AG04450 (cell line): ENCODE results near the gene BBS9. TPM values are rescaled to one million over a fixed set of nuclear protein-coding genes. Genes with fewer than 3 reads are reported as not detected.

Source experiments
- CTCF ChIA-PET: fragments of 300-600, 350-600 bp; formaldehyde crosslinking; extraction: SDS; loops from one replicate; lab custom pipeline; 2022; ENCODE audit warnings: antibody characterized with exemption, inconsistent platforms; lab: Charles Lee
- POLR2A ChIA-PET: fragments of 350-600 bp; formaldehyde crosslinking; extraction: SDS; loops from one replicate; lab custom pipeline; 2021; ENCODE audit warnings: antibody characterized with exemption, inconsistent platforms; lab: Yijun Ruan, JAX
- DNase-seq: peaks from one replicate; pipeline ENCODE4 v3.0.0-alpha.2; 2011; ENCODE audit warnings: low read depth, low spot score
- H3K27ac ChIP-seq: one replicate; pipeline ENCODE4 v1.5.1; 2012; ENCODE audit warnings: low read depth, low read length, control low read depth
- H3K27me3 ChIP-seq: one replicate; pipeline ENCODE4 v1.6.0; 2012; ENCODE audit warnings: low read length; ENCODE audit not compliant: control insufficient read depth, insufficient read depth
- H3K4me3 ChIP-seq: 2 replicates; pipeline ENCODE4 v1.5.1; 2011; ENCODE audit warnings: mild to moderate bottlenecking, low read depth, low read length, control low read depth
- H3K9me3 ChIP-seq: 2 replicates; pipeline ENCODE4 v1.5.1; 2012; ENCODE audit warnings: low read length; ENCODE audit not compliant: control insufficient read depth, insufficient read depth
- CTCF ChIP-seq: IDR thresholded peaks from 2 replicates; pipeline ENCODE4 v1.5.1; 2011; ENCODE audit warnings: low read depth, low read length, control low read depth, inconsistent platforms
- polyA plus RNA-seq: library from polyadenylated mRNA; depleted of rRNA; stranded (reverse); fragments of >200 nt; gene quantifications from 2 replicates; pipeline ENCODE4 v1.2.3, GENCODE V29; 2011

BBS9 gene
- polyA plus RNA-seq, 1 experiment: 15.6 TPM

DNA sequence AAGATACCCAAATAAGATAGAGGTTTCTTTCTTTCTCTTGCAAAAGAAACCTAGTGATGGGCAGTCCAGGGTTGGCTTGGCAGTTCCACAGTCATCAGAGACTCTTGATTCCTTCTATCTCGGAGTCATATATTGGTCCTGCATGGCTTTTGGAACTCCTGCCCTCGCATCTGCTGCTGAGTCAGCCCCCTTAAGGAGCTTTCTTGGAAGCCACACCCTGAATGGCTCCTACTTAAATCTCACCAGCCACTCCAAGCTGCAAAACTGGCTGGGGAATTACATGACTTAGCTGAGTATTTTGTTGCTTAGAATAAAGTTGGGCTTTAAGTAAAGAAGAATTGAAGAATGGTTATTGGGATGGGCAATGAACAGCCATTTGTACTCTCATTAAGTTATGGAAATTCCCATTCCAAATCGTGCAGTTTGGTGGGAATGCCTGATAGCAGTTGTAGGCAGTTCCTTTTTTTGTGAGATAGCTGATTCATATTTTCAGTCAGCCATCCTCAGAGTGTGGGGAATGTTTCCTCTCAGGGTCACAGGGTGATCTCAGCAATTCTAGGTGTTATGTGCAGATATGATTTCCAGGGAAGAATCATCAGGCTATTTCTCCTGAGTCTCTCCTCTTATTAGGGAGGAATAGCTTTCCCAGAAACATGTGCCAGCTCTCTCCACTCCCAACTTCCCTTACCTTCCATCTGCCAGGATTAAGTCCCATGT lies 209.9 kb downstream of the BBS9 start:
- Histone ChIP-seq H3K27me3 (no peaks in the 10 kb centered on the region), H3K4me3 (no peak overlapping the region), H3K9me3 (no peaks in the 10 kb centered on the region), H3K27ac (no peak overlapping the region)
- no peak for TF ChIP-seq CTCF
- CTCF ChIA-PET: no interaction called here
- DNase-seq: no peak
- POLR2A ChIA-PET: no interaction called here

GRCh38 chr7:33346055-33346454 lies 216.7 kb downstream of the BBS9 start:
- POLR2A ChIA-PET: no interaction called here
- TF ChIP-seq CTCF: no peak
- CTCF ChIA-PET: no interaction called here

DNA sequence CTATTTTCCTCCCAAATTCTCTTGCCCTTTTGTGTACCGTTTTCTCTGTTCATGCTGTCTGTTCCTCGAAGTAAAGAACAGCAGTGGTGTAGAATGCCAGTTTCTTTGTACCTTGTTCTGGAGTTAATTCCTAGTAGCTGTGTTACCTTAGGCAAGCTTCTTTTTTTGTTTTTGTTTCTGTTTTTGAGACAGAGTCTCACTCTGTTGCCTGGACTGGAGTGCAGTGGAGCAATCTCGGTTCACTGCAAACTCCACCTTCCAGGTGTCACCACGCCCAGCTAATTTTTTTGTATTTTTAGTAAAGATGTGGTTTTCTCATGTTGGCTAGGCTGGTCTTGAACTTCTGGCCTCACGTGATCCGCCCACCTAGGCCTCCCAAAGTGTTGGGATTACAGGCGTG lies 221.2 kb downstream of the BBS9 start:
- H3K27ac ChIP-seq: no peak overlapping the region
- H3K4me3 ChIP-seq: no peak overlapping the region
- no peak for DNase-seq
- no peaks in the 10 kb centered on the region for H3K9me3 ChIP-seq
- no peaks in the 10 kb centered on the region for H3K27me3 ChIP-seq
- no peak for TF ChIP-seq CTCF
- ChIA-PET POLR2A (no interaction called here), CTCF (no interaction called here)

More at GRCh38 chr7:33346055-33346454, 216.7 kb downstream of the BBS9 start:
- H3K9me3 ChIP-seq: no peaks in the 10 kb centered on the region
- H3K27me3 ChIP-seq: no peaks in the 10 kb centered on the region
- H3K4me3 ChIP-seq: no peak overlapping the region
- DNase-seq: no peak
- H3K27ac ChIP-seq: no peak overlapping the region

DNA sequence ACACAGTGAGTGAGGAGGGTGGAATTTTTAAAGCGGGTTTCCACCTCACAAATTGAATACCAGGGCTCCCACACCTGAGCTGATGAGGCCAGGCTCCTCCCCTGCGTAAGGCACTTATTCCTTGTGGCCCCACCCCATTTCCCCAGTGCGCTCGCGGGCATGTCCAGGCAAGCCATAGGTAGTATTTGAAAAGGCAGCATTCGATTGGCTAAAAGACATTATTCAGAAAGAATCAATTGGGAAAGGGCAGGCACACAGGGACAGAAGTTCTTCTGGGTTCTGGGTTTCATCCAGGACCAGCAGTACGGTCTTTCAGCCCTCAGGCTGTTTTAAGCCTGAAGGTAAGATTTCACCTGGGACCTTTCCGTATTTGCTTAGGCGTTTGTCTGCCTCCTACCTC lies 222.3 kb downstream of the BBS9 start:
- ChIA-PET CTCF (no interaction called here), POLR2A (no interaction called here)
- Histone ChIP-seq H3K4me3 (no peak overlapping the region), H3K9me3 (no peaks in the 10 kb centered on the region), H3K27ac (no peak overlapping the region), H3K27me3 (no peaks in the 10 kb centered on the region)
- DNase-seq: no peak
- TF ChIP-seq CTCF: no peak

- TF ChIP-seq CTCF: no peak
- Histone ChIP-seq H3K27ac (no peak overlapping the region), H3K4me3 (no peak overlapping the region), H3K27me3 (no peaks in the 10 kb centered on the region), H3K9me3 (no peaks in the 10 kb centered on the region)
- POLR2A ChIA-PET: no interaction called here
- CTCF ChIA-PET: no interaction called here
- no peak for DNase-seq
These were observed 224.8 kb downstream of the BBS9 start for GRCh38 chr7:33354201-33354600.
